Neutrophil (primary cell): ENCODE data around the gene SREBF2.
A peak's percentile ranks its signal among the peaks of the same experiment; 100 is the strongest.

ENCODE experiments used
- H3K27ac ChIP-seq: fragments of 200-600 bp; sonication (generic); 2 replicates; pipeline ENCODE4 v1.5.1; 2016; ENCODE audit warnings: mild to moderate bottlenecking, moderate library complexity
- H3K27me3 ChIP-seq: fragments of 200-600 bp; sonication (generic); 2 replicates; pipeline ENCODE4 v1.6.0; 2016; ENCODE audit warnings: mild to moderate bottlenecking
- H3K36me3 ChIP-seq: fragments of 200-600 bp; sonication (generic); 2 replicates; pipeline ENCODE4 v1.5.1; 2017
- H3K4me1 ChIP-seq, 2 experiments: fragments of 200-600 bp in 1 of 2; sonication (generic) in 1 of 2; 1 replicate in 1 of 2; 2 replicates in 1 of 2; pipeline versions ENCODE4 v1.5.1 to v1.6.1; 2013 to 2016; ENCODE audit warnings: low read depth in 1 of 2, low read length in 1 of 2, mild to moderate bottlenecking in 1 of 2, moderate library complexity in 1 of 2; ENCODE audit not compliant: control insufficient read depth in 1 of 2, insufficient read depth in 1 of 2
- H3K4me3 ChIP-seq, 2 experiments: fragments of 200-600 bp in 1 of 2; sonication (generic) in 1 of 2; 1 replicate in 1 of 2; 2 replicates in 1 of 2; pipeline ENCODE4 v1.5.1; 2013 to 2016; ENCODE audit warnings: low read depth in 1 of 2, low read length in 1 of 2, mild to moderate bottlenecking in 1 of 2, moderate library complexity in 1 of 2
- H3K9me3 ChIP-seq: fragments of 200-600 bp; sonication (generic); 2 replicates; pipeline ENCODE4 v1.5.1; 2016
- TF ChIP-seq, protein P1 (sequence below): fragments of 200-600 bp; sonication (generic); IDR thresholded peaks from 2 replicates; pipeline ENCODE4 v1.5.1; 2016; ENCODE audit warnings: antibody characterized with exemption

Gene SREBF2

DNA sequence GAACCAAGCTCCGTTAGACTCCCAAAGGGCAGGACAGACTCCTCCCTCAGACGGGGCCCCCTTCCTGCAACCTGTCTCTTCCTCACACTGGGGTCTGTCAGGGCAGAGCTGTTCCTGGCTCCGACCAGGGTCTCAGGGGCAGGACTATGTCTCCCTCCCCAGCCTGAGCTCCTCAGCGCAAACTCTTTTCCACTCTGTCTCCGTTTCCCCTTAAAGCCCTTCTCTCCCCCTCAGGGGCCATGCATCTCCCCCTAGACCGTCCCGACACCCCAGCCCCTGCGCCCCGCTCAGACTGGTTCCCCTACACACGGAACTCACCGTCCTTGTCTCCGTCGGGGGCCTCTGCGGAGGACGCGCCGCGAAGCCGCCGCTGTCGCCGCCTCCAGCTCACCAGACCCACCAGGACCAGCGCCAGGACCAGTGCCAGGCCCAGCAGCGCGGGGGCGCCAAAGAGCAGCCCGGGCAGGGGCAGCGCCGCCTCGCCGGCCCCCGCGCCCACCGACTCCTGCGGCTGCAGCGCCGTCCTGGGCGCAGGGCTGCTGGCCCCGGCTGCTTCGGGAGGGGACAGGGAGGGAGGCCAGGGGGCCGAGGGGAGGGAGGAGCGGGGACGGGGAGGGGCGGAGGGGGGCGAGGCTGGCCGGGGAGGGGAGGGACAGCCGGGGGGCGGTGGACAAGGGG lies 93.0 kb downstream of the SREBF2 start:
- H3K27ac ChIP-seq: no peak overlapping the region
- no peaks in the 10 kb centered on the region for H3K9me3 ChIP-seq
- TF ChIP-seq, protein P1, sequence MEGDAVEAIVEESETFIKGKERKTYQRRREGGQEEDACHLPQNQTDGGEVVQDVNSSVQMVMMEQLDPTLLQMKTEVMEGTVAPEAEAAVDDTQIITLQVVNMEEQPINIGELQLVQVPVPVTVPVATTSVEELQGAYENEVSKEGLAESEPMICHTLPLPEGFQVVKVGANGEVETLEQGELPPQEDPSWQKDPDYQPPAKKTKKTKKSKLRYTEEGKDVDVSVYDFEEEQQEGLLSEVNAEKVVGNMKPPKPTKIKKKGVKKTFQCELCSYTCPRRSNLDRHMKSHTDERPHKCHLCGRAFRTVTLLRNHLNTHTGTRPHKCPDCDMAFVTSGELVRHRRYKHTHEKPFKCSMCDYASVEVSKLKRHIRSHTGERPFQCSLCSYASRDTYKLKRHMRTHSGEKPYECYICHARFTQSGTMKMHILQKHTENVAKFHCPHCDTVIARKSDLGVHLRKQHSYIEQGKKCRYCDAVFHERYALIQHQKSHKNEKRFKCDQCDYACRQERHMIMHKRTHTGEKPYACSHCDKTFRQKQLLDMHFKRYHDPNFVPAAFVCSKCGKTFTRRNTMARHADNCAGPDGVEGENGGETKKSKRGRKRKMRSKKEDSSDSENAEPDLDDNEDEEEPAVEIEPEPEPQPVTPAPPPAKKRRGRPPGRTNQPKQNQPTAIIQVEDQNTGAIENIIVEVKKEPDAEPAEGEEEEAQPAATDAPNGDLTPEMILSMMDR: peak; percentile 46
- peaks cover 0 to 9% of the 10 kb centered on the region in 2 experiments for H3K4me1 ChIP-seq
- peaks cover 86% of the 10 kb centered on the region for H3K27me3 ChIP-seq
- H3K4me3 ChIP-seq: no peak overlapping the region
- H3K36me3 ChIP-seq: no peaks in the 10 kb centered on the region

DNA sequence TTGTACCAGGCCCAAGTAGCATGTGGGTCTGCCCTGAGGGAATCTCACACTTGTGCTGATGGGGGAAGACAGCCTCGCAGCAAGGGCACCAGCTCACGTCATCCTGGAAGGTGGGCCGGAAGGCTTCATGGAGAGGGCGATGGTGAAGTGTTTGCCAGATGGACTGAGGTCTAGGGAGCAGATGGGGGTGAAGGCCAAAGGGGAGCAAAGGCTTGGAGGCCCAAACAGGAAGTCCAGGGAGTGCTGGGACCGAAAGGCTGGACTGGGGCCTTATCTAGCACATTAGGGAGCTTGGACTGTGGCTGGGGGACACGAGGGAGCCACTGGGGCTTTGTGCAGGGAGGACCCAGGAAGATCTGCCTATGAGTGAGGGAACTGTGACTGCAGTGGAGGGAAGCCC lies 94.9 kb downstream of the SREBF2 start:
- Histone ChIP-seq H3K4me3 (no peak overlapping the region), H3K27ac (no peak overlapping the region), H3K9me3 (no peaks in the 10 kb centered on the region), H3K4me1 (peaks cover 0 to 9% of the 10 kb centered on the region in 2 experiments), H3K36me3 (no peaks in the 10 kb centered on the region), H3K27me3 (peaks cover 67% of the 10 kb centered on the region)
- TF ChIP-seq, protein P1: no peak

DNA sequence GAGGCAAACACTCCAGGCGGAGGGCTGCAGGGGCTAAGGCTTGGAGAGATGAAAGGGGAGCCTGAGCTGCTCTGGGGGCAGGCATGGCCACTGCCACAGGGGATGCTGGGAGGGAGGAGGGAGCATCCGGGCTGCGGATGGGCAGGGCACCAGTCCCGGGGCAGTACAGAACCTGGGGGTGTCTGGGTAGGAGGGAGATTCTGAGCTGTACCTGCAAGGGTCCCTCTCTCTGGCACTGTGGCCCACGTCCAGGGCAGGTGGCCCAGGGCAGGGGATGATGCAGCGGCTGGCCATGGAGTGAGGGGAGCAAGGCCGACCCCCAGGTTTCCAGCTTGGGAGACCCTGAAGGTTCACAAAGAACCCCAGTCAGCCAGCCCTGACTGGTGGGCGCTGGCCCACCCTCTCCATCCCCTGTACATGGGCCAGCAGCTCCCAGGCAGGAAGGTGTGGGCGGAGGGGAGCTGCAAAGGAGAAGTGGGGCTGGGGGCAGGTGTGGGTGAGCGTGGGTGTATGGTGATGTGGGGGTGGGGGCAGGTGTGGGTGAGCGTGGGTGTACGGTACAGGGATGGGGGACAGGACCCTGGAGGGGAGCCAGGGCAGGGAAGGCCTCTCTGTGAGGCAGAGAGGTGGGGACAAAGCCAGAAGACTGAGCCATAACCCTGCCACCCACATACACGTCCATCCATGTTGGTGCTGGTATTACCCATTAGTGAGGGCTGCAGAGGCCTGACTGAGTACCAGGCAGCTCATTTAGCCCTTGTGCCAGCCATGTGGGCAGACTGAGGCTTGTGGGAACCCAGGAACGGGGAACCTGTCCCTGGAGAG lies 95.9 kb downstream of the SREBF2 start:
- no peaks in the 10 kb centered on the region for H3K9me3 ChIP-seq
- no peak overlapping the region for H3K4me3 ChIP-seq
- TF ChIP-seq, protein P1: no peak
- H3K4me1 ChIP-seq: peaks cover 0 to 9% of the 10 kb centered on the region in 2 experiments
- H3K36me3 ChIP-seq: no peaks in the 10 kb centered on the region
- peaks cover 58% of the 10 kb centered on the region for H3K27me3 ChIP-seq
- H3K27ac ChIP-seq: no peak overlapping the region

DNA sequence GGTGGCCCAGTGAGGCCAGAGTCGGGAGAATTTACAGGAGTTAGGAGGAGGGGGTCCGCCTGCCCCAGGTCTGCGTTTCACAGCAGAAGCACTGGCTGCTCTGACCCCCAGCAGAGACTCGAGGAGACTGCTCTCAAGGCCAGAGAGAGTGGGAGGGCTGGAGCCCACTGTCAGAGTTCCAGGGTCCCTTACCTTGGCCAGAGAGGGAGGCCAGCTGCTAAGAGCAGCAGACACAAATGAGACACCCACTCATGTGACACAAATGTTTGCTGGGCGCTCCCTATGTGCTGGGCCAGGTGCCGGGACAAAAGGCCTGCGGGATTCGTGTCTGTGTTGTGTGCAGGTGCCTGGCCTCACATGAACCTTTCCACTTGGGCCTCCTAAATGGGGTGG lies 96.5 kb downstream of the SREBF2 start:
- H3K4me1 ChIP-seq: peaks cover 0 to 9% of the 10 kb centered on the region in 2 experiments
- TF ChIP-seq, protein P1: no peak
- no peak overlapping the region for H3K27ac ChIP-seq
- H3K36me3 ChIP-seq: no peaks in the 10 kb centered on the region
- no peak overlapping the region for H3K4me3 ChIP-seq
- no peaks in the 10 kb centered on the region for H3K9me3 ChIP-seq
- H3K27me3 ChIP-seq: peaks cover 51% of the 10 kb centered on the region

DNA sequence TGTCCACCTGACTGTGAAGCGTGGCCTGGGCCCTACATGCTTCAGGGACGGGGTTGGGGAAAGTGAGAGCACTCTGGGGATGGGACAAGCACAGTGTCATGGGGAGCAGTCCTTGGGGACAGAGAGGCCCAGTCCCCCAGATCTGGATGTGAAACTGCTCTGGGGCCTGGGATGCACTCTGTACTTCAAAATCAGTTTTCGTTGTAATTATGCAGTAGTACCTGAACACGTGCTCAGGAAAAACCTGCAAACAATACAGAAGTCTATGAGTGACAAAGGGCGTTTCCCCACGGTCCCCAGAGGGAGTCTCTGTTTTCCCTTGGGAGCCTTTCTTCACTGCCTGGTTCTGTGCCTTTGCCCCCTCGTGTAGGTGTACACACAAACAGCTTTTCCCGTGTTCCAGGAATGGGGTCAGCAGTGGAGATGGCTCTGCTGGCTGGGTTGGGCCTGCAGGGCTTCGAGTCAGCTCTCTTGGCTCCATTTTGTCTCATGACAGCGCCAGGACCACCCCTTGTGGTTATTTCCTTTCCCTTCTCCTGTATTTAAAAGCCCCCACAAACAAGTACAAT lies 98.9 kb downstream of the SREBF2 start:
- Histone ChIP-seq H3K4me1 (no peaks in the 10 kb centered on the region), H3K9me3 (no peaks in the 10 kb centered on the region), H3K36me3 (peaks cover 3% of the 10 kb centered on the region), H3K27ac (no peak overlapping the region), H3K4me3 (no peak overlapping the region), H3K27me3 (peaks cover 28% of the 10 kb centered on the region)
- TF ChIP-seq, protein P1: no peak
